ENCODE data around the gene SLC39A6. TPM values are rescaled to one million over a fixed set of nuclear protein-coding genes. Genes with fewer than 3 reads are reported as not detected.

Gene SLC39A6
- total RNA-seq, 1 donor from 2014 or later, result 48.7 TPM

- Mint-ChIP-seq H3K4me3 (no peak overlapping the region), H3K36me3 (peaks cover 30% of the 10 kb centered on the region), H3K9me3 (no peaks in the 10 kb centered on the region), H3K27me3 (no peaks in the 10 kb centered on the region), H3K4me1 (ENCODE audit: unreplicated experiment) (no peaks in the 10 kb centered on the region), H3K27ac (no peak overlapping the region)
- no peak for TF ChIP-seq CTCF (conservative IDR thresholded peaks at IDR 0.05)
- DNase-seq (ENCODE audit: extremely low spot score, unreplicated experiment), result no peak
Measured at GRCh38 chr18:36149514-36150289, 20.6 kb upstream of the SLC39A6 start.

GRCh38 chr18:36143391-36143790, 14.3 kb upstream of the SLC39A6 start:
- no peaks in the 10 kb centered on the region for H3K4me1 Mint-ChIP-seq (ENCODE audit: unreplicated experiment)
- H3K27me3 Mint-ChIP-seq, result no peaks in the 10 kb centered on the region
- no peak overlapping the region for H3K4me3 Mint-ChIP-seq
- H3K9me3 Mint-ChIP-seq, result no peaks in the 10 kb centered on the region
- peaks cover 33% of the 10 kb centered on the region for H3K36me3 Mint-ChIP-seq
- H3K27ac Mint-ChIP-seq, result no peak overlapping the region
- no peak for TF ChIP-seq CTCF (conservative IDR thresholded peaks at IDR 0.05)
- DNase-seq (ENCODE audit: extremely low spot score, unreplicated experiment), result no peak

- DNase-seq (ENCODE audit: extremely low spot score, unreplicated experiment), result no peak
- Mint-ChIP-seq H3K27me3 (no peaks in the 10 kb centered on the region), H3K36me3 (peaks cover 33% of the 10 kb centered on the region)
Measured at GRCh38 chr18:36142751-36143150, 13.6 kb upstream of the SLC39A6 start.

GRCh38 chr18:36141576-36141975, 12.4 kb upstream of the SLC39A6 start:
- Mint-ChIP-seq H3K27ac (no peak overlapping the region), H3K36me3 (peaks cover 36% of the 10 kb centered on the region), H3K9me3 (no peaks in the 10 kb centered on the region), H3K27me3 (no peaks in the 10 kb centered on the region), H3K4me1 (ENCODE audit: unreplicated experiment) (no peaks in the 10 kb centered on the region), H3K4me3 (no peak overlapping the region)
- no peak for TF ChIP-seq CTCF (conservative IDR thresholded peaks at IDR 0.05)
- DNase-seq (ENCODE audit: extremely low spot score, unreplicated experiment), result no peak

More at GRCh38 chr18:36142751-36143150, 13.6 kb upstream of the SLC39A6 start:
- Mint-ChIP-seq H3K4me1 (ENCODE audit: unreplicated experiment) (no peaks in the 10 kb centered on the region), H3K4me3 (no peak overlapping the region), H3K27ac (no peak overlapping the region), H3K9me3 (no peaks in the 10 kb centered on the region)
- no peak for TF ChIP-seq CTCF (conservative IDR thresholded peaks at IDR 0.05)

- Mint-ChIP-seq H3K4me1 (ENCODE audit: unreplicated experiment) (no peaks in the 10 kb centered on the region), H3K36me3 (peaks cover 23% of the 10 kb centered on the region), H3K27ac (no peak overlapping the region), H3K4me3 (no peak overlapping the region), H3K9me3 (no peaks in the 10 kb centered on the region), H3K27me3 (no peaks in the 10 kb centered on the region)
- no peak for DNase-seq (ENCODE audit: extremely low spot score, unreplicated experiment)
- no peak for TF ChIP-seq CTCF (conservative IDR thresholded peaks at IDR 0.05)
Measured at GRCh38 chr18:36139245-36139644, 10.1 kb upstream of the SLC39A6 start.
